Activated CD8-positive, alpha-beta memory T cell treated with anti-CD3 and anti-CD28 coated beads, Interleukin-2, amount 10 ng/mL, durations not matched to agents 7 days and 5 days (primary cell): Measurements from ENCODE around the gene NKX2-4. TPM values are rescaled to one million over a fixed set of nuclear protein-coding genes. Genes with fewer than 3 reads are reported as not detected.
"Not testable (repeated sequence)": the region's sequence is repeated elsewhere in the genome, so short reads cannot be mapped to it uniquely, and the experiment has no call there.

ENCODE experiments used
- ATAC-seq: fragments of 150-1000 bp; cut with Tn5 transposase; one replicate; pipeline ENCODE4 v1.10.0; 2021; ENCODE audit warnings: moderate library complexity
- CTCF ChIA-PET: fragments of 350-600 bp; sonication (Branson Sonifier 250); formaldehyde crosslinking; loops from one replicate; lab custom pipeline; 2021; ENCODE audit warnings: antibody characterized with exemption; lab: Charles Lee
- DNase-seq: peaks from one replicate; pipeline ENCODE4 v3.0.0-alpha.2; 2020
- H3K27ac Mint-ChIP-seq: one replicate; pipeline ENCODE4 v1.8.0; 2021; ENCODE audit warnings: mild to moderate bottlenecking, mixed read lengths
- H3K27me3 Mint-ChIP-seq: one replicate; pipeline ENCODE4 v1.8.0; 2021; ENCODE audit warnings: mixed read lengths
- H3K36me3 Mint-ChIP-seq: one replicate; pipeline ENCODE4 v1.8.0; 2021; ENCODE audit warnings: mild to moderate bottlenecking, mixed read lengths
- H3K4me1 Mint-ChIP-seq: one replicate; pipeline ENCODE4 v1.8.0; 2021; ENCODE audit warnings: mixed read lengths
- H3K4me3 Mint-ChIP-seq: one replicate; pipeline ENCODE4 v1.8.0; 2021; ENCODE audit warnings: mild to moderate bottlenecking, moderate library complexity, mixed read lengths
- H3K9me3 Mint-ChIP-seq: one replicate; pipeline ENCODE4 v1.8.0; 2022; ENCODE audit warnings: low read depth, mixed read lengths
- total RNA-seq, 2 experiments: library from RNA; stranded (reverse); gene quantifications; one replicate each; pipeline ENCODE4 v1.2.3, GENCODE V29; 2021

Gene NKX2-4
- total RNA-seq, 2 experiments from 2014 or later, result not detected

DNA sequence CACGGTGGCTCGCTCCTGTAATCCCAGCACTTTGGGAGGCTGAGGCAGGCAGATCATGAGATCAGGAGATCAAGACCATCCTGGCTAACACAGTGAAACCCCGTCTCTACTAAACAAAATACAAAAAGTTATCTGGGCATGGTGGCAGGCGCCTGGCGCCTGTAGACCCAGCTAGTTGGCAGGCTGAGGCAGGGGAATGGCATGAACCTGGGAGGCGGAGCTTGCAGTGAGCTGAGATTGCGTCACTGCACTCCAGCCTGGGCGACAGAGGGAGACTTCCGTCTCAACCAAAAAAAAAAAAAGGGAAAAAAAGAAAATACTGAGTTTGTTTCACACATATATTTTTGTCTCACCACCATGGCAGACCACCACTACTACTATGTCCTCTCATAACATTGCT lies 31.1 kb downstream of the NKX2-4 start:
- H3K4me1 Mint-ChIP-seq, H3K9me3 Mint-ChIP-seq, H3K27me3 Mint-ChIP-seq, H3K27ac Mint-ChIP-seq, ATAC-seq, DNase-seq, H3K4me3 Mint-ChIP-seq: not testable (repeated sequence)
- CTCF ChIA-PET, result interaction anchor here (1.2 kb wide), 1 partner anchor 14 kb away, joined by 4 read pairs; no protein-coding TSS in a partner anchor
- H3K36me3 Mint-ChIP-seq, result peaks cover 40% of the 10 kb centered on the region

DNA sequence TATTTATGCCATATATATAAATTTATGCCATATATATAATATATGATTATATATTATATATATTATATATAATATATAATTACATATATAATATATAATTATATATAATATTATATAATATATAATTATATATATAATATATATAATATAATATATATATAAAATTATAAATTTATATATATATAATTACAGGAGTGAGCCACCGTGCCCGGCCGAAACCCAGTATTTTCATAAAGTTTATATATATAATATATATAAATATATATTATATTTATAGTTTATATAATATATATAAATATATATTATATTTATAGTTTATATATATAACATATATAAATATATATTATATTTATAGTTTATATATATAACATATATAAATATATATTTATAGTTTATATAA lies 31.6 kb downstream of the NKX2-4 start:
- ATAC-seq (no peak), DNase-seq (no peak)
- H3K9me3 Mint-ChIP-seq, result no peaks in the 10 kb centered on the region
- no peaks in the 10 kb centered on the region for H3K27me3 Mint-ChIP-seq
- peaks cover 8% of the 10 kb centered on the region for H3K4me1 Mint-ChIP-seq
- H3K36me3 Mint-ChIP-seq, result peaks cover 40% of the 10 kb centered on the region
- no peak overlapping the region for H3K27ac Mint-ChIP-seq
- no peak overlapping the region for H3K4me3 Mint-ChIP-seq
- CTCF ChIA-PET, result no interaction called here

GRCh38 chr20:21364413-21364812 lies 32.9 kb downstream of the NKX2-4 start:
- no peaks in the 10 kb centered on the region for H3K27me3 Mint-ChIP-seq
- H3K4me3 Mint-ChIP-seq, result no peak overlapping the region
- no peaks in the 10 kb centered on the region for H3K9me3 Mint-ChIP-seq
- CTCF ChIA-PET, result interaction anchor here (0.6 to 1.0 kb wide), 2 partner anchors 9 to 85 kb away, joined by 3 read pairs; no protein-coding TSS in a partner anchor
- no peak for DNase-seq
- no peak for ATAC-seq
- H3K27ac Mint-ChIP-seq, result no peak overlapping the region
- H3K36me3 Mint-ChIP-seq, result peaks cover 43% of the 10 kb centered on the region
- H3K4me1 Mint-ChIP-seq, result peaks cover 14% of the 10 kb centered on the region

DNA sequence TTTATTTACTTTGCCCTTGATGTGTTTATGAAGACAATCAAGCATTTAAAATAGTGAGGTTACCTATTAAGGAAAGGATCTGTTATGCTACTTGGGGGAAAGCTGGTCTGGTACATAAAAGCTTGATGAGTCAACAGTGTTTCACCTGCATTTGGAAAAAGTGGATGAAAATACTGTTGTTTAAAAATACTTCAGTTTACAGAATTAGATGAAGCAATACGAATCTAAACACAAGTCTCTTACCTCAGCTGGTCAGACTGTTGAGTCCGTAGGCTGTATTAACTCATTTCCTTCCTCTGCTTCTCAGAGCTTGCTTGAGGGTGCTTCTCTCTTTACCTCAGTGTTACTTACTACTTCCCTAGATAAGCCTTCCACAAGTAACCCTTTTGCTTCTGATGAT lies 36.1 kb downstream of the NKX2-4 start:
- Mint-ChIP-seq H3K9me3 (no peaks in the 10 kb centered on the region), H3K36me3 (peaks cover 36% of the 10 kb centered on the region), H3K4me1 (peaks cover 14% of the 10 kb centered on the region), H3K27me3 (no peaks in the 10 kb centered on the region), H3K4me3 (no peak overlapping the region), H3K27ac (peak overlapping the region; percentile 51)
- CTCF ChIA-PET, result no interaction called here
- ATAC-seq (no peak), DNase-seq (no peak)

DNA sequence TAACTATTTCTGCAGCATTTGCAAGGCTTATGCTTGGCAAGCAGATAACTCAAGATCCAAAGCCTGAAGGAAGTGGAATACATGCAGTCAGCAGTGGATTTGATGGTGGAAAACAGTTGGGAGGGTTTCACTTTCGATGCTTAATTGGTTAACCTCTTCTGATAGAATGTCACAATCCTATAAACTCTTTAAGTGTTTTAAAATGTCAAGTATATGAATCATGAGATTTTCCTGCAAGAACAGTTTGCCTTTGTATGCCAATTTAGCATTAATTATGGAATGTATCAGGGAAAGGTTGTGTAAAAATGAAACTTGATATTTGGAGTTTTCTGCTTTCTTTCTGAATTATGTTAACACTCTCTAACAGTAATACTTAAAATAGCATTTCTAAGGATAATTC lies 36.6 kb downstream of the NKX2-4 start:
- no peak overlapping the region for H3K4me3 Mint-ChIP-seq
- DNase-seq, result no peak
- H3K27me3 Mint-ChIP-seq, result no peaks in the 10 kb centered on the region
- CTCF ChIA-PET, result interaction anchor here (1.2 kb wide), 1 partner anchor 25 kb away, joined by 4 read pairs; no protein-coding TSS in a partner anchor
- peak overlapping the region; percentile 21 for H3K27ac Mint-ChIP-seq
- peaks cover 37% of the 10 kb centered on the region for H3K36me3 Mint-ChIP-seq
- H3K9me3 Mint-ChIP-seq, result no peaks in the 10 kb centered on the region
- H3K4me1 Mint-ChIP-seq, result peaks cover 14% of the 10 kb centered on the region
- ATAC-seq, result no peak

GRCh38 chr20:21358737-21359136 lies 38.6 kb downstream of the NKX2-4 start:
- ATAC-seq, result no peak
- no peak overlapping the region for H3K27ac Mint-ChIP-seq

GRCh38 chr20:21357844-21358243 lies 39.5 kb downstream of the NKX2-4 start:
- CTCF ChIA-PET, result interaction anchor here (1.1 kb wide), 1 partner anchor 123 kb away, joined by 3 read pairs; no protein-coding TSS in a partner anchor
- Mint-ChIP-seq H3K27me3 (no peaks in the 10 kb centered on the region), H3K27ac (no peak overlapping the region), H3K4me3 (no peak overlapping the region), H3K9me3 (no peaks in the 10 kb centered on the region), H3K36me3 (peaks cover 33% of the 10 kb centered on the region), H3K4me1 (peaks cover 14% of the 10 kb centered on the region)
- DNase-seq (no peak), ATAC-seq (no peak)

More at GRCh38 chr20:21358737-21359136, 38.6 kb downstream of the NKX2-4 start:
- Mint-ChIP-seq H3K27me3 (no peaks in the 10 kb centered on the region), H3K9me3 (no peaks in the 10 kb centered on the region), H3K4me1 (peaks cover 14% of the 10 kb centered on the region), H3K36me3 (peaks cover 38% of the 10 kb centered on the region), H3K4me3 (no peak overlapping the region)
- DNase-seq, result no peak
- CTCF ChIA-PET, result no interaction called here

DNA sequence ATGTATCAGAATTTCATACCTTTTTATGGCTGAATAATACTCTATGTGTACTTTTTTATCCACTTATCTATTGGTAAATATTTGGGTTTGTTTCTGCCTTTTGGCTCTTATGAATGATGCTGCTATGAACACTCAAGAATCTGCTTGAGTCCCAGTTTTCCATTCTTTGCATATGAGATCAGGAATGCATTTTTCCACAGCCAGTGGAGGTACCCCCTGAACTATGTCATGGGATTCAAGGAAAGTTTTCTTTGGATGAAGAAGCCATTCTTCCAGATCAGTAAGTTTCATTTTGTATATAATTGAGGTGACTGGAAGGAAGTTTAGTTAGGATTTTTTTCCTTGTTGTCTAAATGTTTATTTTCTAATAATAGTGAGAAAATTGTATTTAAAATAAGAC lies 40.9 kb downstream of the NKX2-4 start:
- H3K9me3 Mint-ChIP-seq, result no peaks in the 10 kb centered on the region
- no peak for ATAC-seq

GRCh38 chr20:21355981-21356380 lies 41.3 kb downstream of the NKX2-4 start:
- no peaks in the 10 kb centered on the region for H3K27me3 Mint-ChIP-seq
- H3K27ac Mint-ChIP-seq, result no peak overlapping the region
- H3K36me3 Mint-ChIP-seq, result peaks cover 24% of the 10 kb centered on the region
- DNase-seq, result no peak
- H3K9me3 Mint-ChIP-seq, result no peaks in the 10 kb centered on the region
- CTCF ChIA-PET, result no interaction called here
- H3K4me3 Mint-ChIP-seq, result no peak overlapping the region
- peaks cover 7% of the 10 kb centered on the region for H3K4me1 Mint-ChIP-seq
- ATAC-seq, result no peak

More for the DNA sequence above, 40.9 kb downstream of the NKX2-4 start:
- Mint-ChIP-seq H3K4me1 (peaks cover 11% of the 10 kb centered on the region), H3K27ac (no peak overlapping the region), H3K27me3 (no peaks in the 10 kb centered on the region), H3K4me3 (no peak overlapping the region), H3K36me3 (peaks cover 27% of the 10 kb centered on the region)
- CTCF ChIA-PET, result no interaction called here
- DNase-seq, result no peak

GRCh38 chr20:21353236-21353635 lies 44.1 kb downstream of the NKX2-4 start:
- DNase-seq (no peak), ATAC-seq (no peak)
- no peak overlapping the region for H3K27ac Mint-ChIP-seq
- peaks cover 27% of the 10 kb centered on the region for H3K36me3 Mint-ChIP-seq
- no peaks in the 10 kb centered on the region for H3K27me3 Mint-ChIP-seq
- H3K4me1 Mint-ChIP-seq, result no peaks in the 10 kb centered on the region
- CTCF ChIA-PET, result interaction anchor here (1.6 to 2.3 kb wide), 2 partner anchors 14 to 117 kb away, joined by 4 to 8 read pairs; no protein-coding TSS in a partner anchor
- H3K4me3 Mint-ChIP-seq, result no peak overlapping the region
- no peaks in the 10 kb centered on the region for H3K9me3 Mint-ChIP-seq

GRCh38 chr20:21352703-21353102 lies 44.6 kb downstream of the NKX2-4 start:
- H3K4me1 Mint-ChIP-seq, result no peaks in the 10 kb centered on the region
- H3K9me3 Mint-ChIP-seq, result no peaks in the 10 kb centered on the region
- CTCF ChIA-PET, result interaction anchor here (0.9 to 2.3 kb wide), 3 partner anchors 14 to 117 kb away, joined by 3 to 8 read pairs (median 4); no protein-coding TSS in a partner anchor
- H3K27ac Mint-ChIP-seq, result no peak overlapping the region
- no peak overlapping the region for H3K4me3 Mint-ChIP-seq
- no peaks in the 10 kb centered on the region for H3K27me3 Mint-ChIP-seq
- peaks cover 27% of the 10 kb centered on the region for H3K36me3 Mint-ChIP-seq
- ATAC-seq (no peak), DNase-seq (no peak)

Other genes with a start within 250 kb of the NKX2-4 start
- gene XRN2, start 94.2 kb downstream of the NKX2-4 start, total RNA-seq, result 10 to 100 TPM; 52.5 to 69.9 TPM
- not detected for gene NKX2-2, start 116.5 kb upstream of the NKX2-4 start, total RNA-seq